NCI-H2227 treated with DMSO at 0.1 percent for 48 hours (cell line): Measurements from ENCODE around the gene KIF1A.

Source experiments
- DNase-seq: peaks from one replicate; lab custom pipeline; 2025; lab: John Stamatoyannopoulos, UW

The KIF1A gene, protein sequence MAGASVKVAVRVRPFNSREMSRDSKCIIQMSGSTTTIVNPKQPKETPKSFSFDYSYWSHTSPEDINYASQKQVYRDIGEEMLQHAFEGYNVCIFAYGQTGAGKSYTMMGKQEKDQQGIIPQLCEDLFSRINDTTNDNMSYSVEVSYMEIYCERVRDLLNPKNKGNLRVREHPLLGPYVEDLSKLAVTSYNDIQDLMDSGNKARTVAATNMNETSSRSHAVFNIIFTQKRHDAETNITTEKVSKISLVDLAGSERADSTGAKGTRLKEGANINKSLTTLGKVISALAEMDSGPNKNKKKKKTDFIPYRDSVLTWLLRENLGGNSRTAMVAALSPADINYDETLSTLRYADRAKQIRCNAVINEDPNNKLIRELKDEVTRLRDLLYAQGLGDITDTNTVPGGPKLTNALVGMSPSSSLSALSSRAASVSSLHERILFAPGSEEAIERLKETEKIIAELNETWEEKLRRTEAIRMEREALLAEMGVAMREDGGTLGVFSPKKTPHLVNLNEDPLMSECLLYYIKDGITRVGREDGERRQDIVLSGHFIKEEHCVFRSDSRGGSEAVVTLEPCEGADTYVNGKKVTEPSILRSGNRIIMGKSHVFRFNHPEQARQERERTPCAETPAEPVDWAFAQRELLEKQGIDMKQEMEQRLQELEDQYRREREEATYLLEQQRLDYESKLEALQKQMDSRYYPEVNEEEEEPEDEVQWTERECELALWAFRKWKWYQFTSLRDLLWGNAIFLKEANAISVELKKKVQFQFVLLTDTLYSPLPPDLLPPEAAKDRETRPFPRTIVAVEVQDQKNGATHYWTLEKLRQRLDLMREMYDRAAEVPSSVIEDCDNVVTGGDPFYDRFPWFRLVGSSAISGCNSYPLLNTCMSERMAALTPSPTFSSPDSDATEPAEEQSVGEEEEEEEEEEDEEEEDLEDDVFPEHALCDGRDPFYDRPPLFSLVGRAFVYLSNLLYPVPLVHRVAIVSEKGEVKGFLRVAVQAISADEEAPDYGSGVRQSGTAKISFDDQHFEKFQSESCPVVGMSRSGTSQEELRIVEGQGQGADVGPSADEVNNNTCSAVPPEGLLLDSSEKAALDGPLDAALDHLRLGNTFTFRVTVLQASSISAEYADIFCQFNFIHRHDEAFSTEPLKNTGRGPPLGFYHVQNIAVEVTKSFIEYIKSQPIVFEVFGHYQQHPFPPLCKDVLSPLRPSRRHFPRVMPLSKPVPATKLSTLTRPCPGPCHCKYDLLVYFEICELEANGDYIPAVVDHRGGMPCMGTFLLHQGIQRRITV (N-terminal part only)

DNA sequence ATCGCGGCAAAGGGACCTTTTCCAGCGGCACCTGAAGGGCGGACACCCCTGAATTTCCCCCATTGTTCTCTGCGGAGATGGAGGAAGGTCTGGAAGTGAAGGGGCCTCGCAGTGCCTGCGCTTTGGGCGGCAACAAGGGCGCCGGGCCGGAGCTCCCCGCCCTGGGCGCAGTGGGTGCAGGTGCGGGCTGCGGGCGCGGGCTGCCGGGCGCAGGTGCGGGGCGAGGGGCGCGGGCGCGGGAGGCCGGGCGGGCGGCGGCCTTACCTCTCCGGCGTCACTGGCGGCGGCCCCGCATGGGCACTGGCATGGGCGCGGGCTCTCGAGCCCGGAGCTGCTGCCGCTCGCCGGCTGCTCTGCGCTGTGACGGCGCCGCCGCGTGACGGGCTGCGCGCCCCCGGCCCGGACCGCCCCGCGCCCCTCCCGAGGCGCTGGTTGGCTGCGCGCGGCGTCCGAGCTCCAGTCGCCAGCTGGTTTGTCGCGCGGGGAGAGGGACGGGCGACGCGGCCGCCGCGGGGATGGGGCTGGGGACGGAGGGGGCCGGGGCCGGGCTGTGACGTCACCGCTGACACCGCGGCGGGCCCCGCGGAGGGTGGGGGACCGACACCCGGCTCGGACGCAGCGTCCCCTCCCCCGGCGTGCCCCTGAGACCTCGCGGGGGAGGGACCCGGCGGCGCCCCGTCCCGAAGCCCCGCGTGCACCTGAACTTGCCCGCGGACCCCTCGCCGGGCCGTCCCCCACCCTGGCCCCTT lies at the start of gene KIF1A:
Gene KIF1A (minus strand): TSS at position 362 of the 749 bp plus-strand sequence. CDS start 22,467 bp downstream, outside the sequence.
- peak; percentile 84 for DNase-seq

DNA sequence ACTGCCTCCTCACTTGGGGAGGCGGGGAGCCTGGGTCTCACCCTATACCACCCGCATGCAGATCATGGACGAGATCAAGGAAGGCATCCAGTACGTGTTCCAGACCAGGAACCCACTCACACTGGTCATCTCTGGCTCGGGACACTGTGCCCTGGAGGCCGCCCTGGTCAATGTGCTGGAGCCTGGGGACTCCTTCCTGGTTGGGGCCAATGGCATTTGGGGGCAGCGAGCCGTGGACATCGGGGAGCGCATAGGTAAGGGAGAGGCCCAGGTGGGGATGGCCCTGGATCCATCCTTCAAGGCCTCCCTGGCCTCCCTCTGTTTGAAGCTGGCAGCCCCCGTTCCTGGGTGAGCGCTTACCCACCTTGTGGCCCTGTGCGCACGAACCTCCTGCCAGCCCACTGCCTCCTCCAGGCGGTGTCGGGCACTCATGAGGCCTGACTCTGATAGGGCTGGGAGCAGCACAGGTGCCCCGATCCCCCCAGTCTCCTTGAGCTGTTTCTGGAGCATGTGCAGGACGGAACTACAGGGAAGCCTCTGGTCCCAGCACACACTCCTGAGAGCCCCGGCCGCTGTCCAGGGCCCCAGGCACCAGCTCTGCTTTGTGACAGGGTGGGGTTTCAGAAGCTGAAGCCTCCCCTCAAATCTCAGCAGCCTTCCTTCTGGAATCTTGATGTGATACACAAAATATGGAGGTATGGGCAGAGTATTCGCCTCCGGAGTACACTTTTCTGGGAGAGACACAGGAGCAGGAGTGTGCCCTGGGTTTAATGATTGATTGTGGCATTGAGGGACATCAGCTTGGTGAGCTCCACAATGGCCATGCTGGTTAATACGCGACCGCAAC lies 49.3 kb upstream of the KIF1A start:
- no peak for DNase-seq

DNA sequence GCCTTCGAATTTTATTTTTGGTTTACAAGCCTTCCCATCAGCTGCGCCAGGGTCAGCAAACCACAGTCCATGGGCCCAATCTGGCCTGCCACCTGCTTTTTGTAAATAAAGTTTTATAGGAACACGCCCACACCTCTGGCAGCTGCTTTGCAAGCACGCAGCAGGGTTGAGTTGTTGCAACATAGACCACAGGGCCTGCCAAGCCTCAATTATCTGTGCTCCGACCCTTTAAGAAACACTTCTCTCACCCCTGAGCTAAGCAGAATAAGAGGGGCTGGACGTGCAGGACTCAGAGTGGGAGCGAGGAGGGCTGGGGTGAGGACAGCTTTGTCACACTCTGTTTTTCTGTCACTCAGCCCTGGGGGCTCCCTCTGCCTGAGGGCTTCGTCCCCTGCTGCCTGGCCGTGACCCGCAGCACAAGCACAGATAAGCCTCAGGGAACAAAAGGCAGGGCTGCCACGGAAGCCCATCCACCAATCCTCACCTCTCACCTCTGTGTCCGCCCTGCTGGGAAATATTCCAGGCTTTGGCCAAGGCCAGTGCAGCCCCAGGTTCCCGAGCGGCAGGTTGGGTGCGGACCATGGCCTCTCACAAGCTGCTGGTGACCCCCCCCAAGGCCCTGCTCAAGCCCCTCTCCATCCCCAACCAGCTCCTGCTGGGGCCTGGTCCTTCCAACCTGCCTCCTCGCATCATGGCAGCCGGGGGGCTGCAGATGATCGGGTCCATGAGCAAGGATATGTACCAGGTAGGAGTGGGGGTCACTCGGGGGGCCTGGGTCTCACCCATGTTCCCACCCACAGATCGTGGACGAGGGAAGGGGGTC lies 48.5 kb upstream of the KIF1A start, which contains the start of gene AGXT:
Gene AGXT (plus strand): TSS at position 539 of the 823 bp plus-strand sequence. CDS start 42 bp downstream, at position 581.
- no peak for DNase-seq

DNA sequence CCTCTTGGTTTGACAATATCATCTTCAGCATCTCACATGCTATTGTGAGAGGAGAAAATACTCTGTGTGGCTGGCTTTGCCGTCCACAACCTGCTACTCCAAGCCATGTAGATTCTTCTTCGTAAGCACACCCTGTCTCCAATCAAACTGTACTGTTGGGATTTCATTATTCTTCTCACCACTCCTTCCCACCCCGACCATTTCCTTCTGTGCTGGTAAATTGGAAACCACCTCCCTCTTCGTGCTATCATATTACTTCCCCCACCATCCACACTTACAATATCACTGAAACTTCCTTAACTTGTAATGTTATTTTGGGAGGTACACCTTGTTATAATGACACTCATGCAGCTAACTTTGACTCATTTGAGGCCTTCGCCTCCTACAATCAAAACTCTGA lies 45.4 kb upstream of the KIF1A start:
- DNase-seq = no peak

DNA sequence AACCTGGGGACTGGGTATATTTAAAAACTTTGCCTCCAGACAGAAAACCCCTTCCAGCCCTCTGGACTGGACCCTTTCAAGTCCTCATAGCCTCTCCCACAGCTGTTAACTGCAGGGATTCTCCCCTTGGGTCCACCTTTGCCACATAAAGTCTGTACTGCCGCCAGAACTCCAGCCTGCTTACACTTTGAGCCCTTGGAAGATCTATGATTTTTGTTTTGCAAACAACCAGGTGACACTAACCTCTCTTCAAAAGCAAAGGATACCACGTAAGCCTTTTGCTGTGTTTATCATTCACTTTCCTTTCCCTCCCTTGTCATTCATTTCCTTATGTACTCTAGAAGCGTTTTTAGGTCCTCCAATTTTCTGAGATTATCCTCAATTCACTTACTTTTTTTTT lies 44.5 kb upstream of the KIF1A start:
- DNase-seq = no peak

DNA sequence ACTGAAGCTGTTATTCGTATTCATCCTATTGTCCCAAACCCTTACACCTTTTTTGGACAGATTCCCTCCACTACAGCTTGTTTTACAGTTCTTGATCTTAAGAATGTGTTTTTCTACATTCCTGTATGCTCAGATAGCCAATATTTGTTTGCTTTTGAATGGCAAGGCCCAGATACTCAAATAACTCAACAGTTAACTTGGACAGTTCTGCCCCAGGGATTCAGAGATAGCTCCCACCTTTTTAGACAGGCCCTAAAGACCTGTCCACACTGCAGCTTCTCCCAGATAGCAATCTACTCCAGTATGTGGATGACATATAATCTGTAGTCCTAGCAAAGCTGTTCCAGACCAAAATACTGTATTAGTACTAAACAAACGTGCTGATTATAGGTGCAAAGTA lies 41.5 kb upstream of the KIF1A start:
- no peak for DNase-seq

DNA sequence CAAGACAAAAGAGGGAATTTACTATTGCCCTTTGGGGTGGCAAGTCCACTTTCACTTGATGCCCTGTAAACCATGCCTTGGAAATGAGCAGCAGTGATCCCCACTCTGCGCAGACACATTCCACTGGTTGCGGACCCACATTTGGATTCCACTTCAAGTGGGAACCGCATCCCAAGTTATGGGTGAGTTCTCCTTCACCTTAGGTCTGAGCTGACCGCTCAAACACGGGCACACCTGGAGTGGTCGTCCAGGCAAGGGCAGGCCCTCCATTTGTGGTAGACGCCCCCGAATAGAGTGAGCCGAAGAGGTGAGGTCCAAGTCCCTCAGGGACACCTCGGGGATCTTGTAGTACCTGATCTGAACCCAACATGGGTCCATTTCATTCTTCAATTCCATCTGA lies 38.9 kb upstream of the KIF1A start:
- no peak for DNase-seq

DNA sequence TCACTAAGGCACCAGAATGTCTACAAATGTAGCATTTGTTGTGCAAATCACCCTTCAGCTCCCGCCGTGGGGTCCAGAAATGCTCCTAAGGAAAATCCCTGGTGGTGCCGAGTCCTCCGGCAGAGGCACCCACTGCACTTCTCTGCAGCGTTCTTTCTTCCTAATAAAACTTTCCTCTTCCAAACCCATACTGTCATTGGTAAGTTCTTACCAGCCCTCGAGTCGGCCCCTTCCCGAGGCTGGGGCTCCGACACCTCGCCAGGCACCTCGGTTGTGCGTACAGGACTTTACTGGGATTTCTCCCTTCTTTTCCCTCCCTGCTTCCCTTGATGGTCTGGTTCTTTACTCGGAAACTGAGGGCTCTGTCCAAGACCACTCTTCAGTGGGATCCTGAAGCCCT lies 38.3 kb upstream of the KIF1A start:
- DNase-seq = no peak

DNA sequence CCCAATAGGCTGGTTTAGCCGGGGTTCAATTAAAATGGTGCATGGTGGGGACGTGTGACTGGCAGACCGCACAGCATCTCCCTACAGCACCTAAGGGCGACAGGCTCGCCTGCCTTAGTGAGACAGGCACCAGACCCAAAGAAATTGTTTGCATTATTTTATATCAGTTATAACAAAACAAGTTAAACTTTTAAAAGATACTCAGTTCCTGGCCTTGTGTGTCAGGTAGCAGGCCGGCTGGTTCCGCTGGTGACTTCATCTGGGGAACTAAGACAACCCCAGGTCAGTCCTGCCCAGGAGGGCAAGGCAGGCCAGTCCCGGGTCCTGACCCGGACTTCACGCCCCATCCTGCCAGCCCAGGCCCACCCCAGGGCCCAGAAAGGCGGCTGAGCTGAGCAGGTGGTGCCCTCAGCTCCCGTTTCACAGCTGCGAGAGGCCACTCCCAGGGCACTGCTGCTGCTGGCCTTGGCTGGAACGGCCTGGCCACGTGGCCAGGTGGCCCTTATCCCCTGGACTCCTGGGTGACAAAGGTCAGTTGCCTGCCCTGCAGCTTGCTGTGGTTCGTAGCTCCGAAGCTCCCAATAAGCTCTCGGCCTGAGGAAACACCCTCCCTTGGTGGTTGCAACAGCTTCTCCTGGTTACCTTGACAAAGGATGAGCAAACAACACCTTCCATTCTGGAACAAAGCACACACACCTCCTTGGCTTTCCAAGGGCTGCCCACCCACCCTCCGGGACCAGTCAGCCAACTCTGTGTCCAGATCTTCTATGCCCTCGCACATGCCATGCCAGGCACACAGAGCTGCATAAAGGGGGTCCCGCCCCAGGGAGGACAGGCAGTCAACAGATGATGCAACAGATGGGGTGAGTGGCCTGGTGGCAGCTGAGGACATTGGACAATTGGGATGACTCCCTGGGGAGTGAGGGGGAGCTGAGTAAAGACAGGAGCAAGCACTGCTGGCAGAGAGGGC lies 37.3 kb upstream of the KIF1A start:
- DNase-seq = no peak

DNA sequence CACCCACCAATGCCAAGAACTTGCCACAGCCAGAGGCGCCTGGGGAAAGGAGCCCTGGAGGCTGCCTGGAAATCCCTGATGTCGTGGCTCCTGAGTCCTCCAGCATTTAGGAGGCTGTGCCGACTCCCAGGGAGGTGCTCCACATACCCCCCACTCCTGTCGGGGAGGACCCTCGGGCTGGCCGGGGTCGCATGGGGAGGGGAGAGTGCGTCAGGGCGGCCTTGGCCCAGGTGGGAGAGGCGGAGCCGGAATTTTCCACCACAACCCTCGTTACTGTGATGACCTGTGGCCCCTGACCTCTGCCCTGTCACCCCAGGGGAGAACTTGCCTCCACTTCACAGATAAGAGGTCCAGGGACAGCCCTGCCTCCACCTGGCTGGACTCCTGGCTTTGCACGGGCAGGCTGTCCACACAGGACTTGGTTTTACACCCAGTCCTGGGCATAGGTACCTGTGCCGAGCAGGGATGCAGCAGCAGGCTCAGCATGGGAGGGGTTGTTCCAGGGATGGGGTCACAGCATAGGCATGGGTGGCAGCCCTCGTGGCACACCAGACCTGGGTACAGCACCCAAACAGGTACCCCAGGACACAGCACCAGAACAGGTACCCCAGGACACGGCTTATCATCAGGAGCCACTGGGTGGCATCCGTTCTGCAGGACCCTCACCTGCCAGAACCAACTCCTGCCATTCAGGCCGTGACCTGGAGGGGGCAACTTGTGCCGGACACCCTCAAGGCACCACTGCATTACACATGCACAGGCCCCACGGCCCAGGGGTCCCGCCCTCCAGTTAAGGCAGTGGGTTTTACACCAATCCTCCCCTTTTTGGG lies 36.3 kb upstream of the KIF1A start:
- DNase-seq = no peak

DNA sequence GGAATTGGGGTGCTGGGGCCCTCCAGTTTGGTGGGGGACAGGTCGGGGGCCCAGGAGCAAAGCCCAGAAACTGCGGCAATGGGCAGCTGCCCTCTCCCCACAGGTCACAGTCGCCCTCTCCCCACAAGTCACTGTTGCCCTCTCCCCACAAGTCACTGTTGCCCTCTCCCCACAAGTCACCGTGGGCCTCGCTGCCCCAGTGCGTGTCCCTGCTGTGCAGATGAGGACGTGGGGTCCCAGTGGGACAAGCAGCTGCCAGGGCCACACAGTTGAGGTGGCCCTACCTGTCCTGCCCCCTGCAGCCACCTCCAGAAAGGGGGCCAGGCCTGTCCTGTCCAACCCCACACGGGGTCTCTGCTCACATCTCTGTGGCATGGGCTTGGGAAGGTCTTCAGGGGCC lies 35.7 kb upstream of the KIF1A start:
- no peak for DNase-seq

DNA sequence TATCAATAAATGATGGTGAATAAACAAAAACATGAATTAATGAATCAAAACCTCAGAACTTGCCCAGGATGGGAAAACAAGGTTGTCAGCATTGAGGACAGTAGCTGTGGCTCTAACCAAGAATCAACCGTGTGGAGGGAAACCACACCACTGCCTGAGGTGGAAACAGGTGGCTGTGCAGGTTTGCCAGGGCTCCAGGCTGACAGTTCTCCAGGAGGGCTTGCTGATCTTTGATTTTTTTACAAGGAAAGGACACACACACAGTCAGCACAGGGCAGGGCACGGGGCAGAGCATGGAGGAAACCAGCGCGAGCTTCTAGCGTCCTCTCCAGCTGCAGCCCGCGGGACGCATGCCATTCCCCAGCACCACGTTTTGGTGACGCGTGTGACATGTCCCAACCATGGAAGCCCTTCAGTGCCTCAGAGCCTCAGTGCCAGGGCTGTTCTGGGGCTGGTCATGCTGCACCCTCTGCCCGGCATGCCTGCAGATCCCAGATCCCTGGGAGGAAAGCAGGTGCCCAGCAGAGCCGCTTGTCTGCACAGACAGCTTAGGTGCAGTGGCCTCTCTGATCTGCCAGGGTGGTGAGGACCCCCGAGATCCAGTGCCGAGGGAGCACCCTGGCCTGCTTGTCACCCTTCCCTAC lies 32.8 kb upstream of the KIF1A start:
- DNase-seq = no peak

DNA sequence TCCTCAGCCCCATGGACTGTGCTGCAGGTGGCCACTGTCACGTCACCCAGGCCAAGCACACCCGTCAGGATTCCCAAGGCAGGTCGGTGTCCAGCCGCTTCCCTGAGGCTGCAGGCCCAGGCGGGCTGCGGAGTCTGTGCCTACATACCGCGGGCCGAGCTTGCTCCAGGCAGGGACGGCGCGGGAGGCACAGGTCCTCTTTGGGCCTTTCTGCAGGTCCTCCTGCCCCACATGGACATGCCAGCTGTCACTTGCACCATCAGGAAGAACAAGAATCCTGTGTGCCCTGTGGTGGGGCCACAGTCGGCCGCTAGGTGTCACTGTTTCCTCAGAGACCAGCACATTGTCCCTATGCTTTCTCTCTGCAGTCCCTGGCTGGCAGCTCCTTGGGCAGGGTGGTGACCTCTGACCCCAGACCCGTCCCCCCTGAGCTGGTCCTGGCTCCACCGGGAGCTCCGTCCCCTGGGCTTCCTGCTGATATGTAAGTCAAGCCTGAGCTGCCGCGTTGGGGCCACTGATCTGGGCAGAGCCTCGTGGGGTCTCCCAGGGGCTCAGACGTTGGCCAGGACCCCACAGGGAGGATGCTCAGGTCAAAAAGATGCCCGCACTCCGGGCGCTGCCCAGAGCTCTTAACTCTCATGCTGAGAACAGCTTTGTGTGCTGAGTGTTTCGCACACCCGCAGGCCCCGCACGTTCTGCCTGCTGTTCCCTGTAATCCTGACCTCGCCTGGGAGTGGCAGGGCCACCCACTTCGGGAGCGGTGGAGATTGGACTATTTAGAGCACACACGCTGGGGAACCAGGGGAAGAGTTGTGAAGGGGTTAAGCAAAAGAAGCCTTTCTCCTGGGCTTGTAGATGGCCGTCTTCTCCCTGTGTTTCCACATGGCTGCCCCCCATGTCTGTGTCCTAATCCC lies 31.3 kb upstream of the KIF1A start:
- peak; percentile 76 for DNase-seq

DNA sequence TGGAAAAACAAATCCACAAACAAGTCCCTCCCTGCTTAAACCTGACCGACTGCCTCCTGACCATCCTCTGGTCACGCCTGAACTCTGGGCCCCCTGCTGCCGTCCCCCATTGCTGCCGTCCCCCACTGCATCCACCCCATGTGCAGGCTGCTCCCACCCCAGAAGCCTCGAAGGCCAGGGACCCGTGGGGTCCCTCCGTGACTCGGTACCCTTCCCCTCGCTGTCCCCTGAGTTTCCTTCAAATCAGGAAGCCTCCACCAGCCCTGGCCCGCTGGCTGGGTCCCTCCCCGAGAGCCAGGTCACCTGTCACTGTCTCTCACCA lies 30.7 kb upstream of the KIF1A start:
- DNase-seq = no peak

DNA sequence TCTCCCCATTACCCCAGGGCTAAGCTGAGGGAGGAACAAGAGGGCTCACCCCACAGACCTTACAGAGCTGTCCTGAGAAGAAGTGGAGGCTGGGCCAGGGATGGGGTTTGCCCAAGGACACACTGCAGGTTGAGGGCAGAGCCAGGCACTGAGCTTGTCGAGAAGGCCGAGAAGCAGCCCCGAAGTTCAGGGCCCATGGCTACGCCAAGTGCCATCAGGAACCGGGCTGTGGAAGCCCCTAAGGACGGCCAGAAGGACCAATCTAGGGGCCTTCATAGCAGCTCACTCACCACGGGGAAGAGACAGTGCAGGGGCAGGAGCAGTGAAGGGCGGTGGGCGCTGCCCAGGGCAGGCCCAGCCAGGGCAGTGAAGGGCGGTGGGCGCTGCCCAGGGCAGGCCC lies 30.0 kb upstream of the KIF1A start:
- DNase-seq = no peak
